HCEC 1CT (cell line): ENCODE results near the gene INTS11.

Experiments
- DNase-seq: peaks from one replicate; pipeline ENCODE4 v3.0.0-alpha.2; 2017

The INTS11 gene

DNA sequence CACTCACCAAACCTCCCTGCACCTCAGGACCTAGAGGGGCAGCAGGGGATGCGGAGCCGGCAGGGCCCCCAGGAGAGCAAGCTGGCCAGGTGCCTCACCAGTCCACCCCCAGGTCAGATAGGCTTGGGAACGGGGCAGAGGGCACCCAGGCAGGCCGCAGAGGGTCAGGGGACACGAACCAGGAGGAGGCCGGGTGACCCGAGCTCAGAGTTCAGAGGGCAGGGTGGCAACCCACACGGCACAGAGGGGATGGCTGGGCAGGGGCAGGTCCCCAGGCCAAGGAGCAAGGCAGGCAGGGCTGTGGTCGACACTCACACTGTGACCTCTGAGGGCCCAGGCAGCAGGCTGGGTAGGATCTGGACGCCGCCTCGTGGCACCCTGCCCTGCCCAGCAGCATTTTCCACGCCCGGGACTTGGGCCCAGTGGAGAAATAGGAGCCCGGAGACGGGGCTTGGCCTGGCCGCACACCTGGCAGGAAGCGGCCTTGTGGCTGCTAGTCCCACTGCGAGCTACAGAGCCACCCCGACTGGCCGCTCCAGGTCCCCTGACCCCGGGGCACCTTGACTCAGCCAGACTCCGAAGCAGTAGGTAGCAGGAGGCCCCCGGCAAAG, 19.5 kb upstream of the INTS11 start:
- DNase-seq: no peak

DNA sequence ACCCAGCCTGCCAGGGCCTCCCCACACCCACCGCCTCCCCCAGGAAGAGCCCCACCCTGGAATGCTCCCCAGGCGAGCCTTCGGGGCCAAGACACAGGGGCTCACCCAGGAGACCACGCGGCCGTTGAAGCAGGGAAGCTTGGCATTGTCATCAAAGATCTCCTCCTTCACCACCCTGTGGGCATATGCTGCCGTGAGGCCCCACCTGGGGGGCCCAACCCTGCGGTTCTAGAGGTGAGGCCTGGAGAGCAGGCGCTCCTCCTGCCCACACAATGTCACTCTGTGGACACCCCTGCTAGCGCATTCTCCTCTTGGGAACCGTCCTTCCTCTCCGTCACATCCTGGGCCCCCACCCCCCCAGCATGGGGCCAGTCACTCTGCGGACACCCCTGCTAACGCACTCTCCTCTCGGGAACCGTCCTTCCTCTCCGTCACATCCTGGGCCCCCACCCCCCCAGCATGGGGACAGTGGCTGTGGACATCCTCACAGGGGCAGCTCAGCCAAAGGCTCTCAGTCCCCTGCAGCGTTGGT, 18.2 kb upstream of the INTS11 start:
- DNase-seq: no peak

DNA sequence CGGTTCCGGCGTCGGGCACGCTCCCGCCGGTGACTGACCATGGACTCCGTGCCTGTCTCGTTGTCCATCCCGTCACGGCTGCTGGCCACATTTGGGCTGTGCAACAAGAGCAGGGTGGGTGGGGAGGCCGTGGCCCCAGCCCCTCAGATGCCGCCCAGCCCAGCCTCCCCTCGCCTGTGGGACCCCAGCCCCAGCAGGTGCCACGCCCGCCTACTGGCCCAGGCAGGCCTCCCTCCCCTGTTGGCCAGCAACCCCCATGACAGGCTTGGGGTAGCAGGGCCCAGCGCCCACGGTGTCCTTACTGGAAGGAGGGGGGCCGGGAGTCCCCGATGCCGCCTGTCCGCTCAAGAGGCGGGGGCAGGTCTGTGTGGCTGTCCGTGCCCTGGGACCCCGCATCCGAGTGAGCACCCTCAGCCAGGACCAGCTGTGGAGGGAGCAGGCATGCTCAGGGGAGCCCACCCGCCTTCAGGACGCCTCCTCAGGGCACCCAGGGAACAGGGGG, 17.7 kb upstream of the INTS11 start:
- no peak for DNase-seq

DNA sequence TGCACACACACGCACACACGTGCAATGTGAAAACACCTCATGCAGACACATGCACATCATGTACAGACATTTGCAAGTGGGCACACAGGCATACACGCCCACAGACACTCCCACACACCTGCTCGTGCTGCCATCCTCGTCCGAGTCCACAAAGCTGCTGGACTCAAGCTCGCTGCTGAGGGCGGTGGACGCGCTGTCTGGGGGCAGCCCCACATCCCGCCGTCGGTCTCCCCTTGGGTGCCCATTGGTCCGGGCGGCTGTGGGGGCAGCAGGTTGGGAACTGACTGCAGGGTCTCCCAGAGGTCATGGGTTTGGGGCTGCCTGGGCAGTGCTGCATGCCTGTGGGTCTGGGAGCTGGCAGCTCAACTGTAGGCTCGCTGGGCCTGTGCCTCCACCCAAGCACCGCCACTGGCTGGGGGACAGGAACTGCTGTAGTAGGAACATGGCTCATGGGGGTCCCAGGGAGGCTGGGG, 17.1 kb upstream of the INTS11 start:
- DNase-seq: no peak

DNA sequence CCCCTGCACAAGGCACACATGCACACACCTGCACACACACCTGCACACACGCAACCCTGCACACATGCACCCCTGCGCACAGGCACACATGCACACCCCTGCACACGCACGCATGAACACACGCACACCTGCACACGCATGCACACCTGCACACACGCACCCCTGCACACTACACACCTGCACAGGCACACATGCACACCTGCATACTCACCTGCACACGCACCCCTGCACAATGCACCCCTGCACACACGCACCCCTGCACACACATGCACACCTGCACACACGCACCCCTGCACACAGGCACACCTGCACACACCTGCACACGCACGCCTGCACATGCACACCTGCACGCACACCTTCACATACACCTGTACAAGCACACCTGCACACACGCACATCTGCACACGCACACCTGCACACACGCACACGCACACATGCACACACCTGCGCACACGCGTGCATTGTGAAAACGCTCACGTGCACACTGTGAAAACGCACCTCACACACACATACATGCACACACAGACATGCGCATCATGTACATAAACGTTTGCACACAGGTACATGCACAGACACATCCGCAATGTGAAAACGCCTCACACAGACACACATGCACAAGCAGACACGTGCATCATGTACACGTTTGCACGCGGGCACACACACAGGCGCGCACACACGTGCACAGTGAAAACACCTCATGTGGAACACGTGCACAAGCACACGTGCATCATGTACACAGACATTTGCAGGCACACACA, 16.5 kb upstream of the INTS11 start:
- no peak for DNase-seq

DNA sequence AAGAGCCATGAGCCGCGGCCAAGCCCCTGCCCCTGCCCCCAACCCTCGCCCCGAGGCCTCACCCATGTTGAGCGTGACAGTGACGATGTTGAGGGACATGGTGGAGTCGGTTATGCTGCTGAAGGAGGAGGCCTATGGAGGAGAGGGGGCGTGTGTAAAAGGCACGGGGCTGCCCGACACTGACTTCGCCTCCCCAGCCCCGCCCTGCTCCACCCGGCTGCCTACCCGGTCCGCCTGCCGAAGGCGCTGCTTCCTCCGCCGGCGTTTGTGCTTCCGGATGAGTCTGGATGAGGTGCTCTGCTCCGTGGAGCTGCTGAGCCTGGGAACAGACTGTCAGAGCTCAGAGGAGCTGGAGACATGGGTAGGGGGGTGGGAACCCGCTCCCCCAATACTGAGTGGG, 15.7 kb upstream of the INTS11 start:
- no peak for DNase-seq

DNA sequence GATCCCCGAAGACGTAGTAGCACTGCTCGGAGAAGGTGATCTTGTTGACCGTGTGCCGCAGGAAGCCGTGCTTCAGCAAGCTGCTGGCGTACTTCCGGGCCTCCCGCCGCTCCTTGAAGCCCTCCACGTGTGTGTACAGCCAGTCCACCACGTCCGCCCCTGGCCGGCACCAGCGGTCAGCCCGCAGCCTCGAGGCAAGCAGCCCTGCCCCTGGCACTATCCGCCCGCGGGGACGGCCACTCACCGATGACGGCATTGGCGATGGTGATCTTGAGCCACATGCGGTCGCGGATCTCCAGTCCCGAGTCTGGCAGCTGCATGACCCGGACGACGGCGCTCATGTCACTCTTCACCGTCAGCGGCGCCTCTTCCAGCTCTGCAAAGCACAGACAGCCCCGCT, 13.8 kb upstream of the INTS11 start:
- DNase-seq: no peak

DNA sequence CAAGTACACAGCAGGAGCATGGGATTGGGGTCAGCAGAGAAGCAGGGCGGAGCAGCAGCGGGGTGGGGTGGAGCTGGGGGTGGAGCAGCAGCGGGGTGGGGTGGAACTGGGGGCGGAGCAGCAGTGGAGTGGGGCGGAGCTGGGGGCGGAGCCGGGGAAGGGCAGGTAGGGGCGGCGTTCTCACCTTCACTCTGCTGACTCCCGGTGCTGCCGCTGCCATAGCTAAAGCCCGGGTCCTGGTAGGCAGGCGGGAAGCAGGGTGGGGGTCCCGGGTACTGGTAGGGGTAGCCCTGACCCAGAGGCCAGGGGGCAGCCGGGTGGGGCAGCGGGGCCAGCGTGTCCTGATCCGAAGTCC, 13.3 kb upstream of the INTS11 start:
- DNase-seq: no peak

DNA sequence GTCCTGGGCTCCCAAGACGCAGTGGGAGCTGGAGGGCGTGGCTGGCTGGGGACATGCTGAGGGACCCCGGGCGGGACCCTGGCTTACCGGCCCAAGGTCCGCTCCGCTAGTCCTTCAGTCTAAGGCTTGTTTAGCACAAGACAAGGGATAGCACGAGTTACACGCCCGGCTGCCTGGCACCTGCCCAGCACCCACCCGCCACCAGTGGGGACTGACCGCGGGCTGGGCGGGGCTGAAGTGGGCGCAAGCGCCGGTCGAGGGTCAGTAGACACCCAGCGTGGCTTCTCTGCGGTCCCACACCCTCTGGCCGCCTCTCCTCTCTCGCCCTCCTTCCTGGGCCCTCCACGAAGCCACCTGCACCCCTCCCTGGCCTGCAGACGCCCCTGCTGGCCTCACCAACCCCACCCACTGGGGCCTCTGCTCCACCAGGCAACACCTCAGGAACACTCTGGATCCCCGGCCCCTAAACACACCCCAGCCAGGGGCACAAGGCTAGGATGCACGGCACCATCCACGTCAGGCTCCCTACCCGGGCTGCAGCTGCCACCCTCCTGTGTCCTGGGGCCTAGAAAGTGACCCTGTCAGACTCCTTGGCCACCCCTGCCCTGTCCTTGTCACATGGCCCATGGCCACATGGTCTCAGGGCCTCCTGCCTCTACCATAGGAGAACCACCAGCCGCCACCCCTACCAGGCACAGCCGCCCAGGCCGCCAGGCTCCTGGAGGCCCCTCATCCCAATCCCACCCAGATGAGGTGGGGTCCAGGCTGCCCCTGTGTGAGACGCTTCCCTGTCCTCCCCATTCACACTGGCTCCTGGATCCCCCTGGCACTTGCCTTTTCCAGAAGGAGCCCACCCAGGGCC, 12.7 kb upstream of the INTS11 start:
- DNase-seq: no peak

DNA sequence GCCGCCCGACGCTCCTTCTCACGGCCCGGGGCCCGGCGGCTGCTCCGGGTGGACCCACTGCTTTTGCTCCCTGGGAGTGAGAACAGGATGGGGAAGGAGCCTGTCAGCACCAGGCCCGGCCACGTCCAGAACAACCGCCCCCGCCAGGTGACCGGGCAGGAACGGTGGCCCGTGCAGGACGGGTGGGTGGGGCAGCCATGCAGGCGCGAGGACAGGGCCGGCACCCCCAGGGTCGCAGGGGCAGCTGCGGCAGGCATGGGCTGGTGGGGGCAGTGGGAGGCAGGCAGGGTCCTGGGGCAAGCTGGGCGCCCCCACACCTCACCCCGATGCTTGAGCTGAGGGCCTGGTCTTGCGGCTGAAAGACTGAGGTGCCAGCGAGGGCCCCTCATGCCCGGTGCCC, 12.0 kb upstream of the INTS11 start:
- DNase-seq: no peak

DNA sequence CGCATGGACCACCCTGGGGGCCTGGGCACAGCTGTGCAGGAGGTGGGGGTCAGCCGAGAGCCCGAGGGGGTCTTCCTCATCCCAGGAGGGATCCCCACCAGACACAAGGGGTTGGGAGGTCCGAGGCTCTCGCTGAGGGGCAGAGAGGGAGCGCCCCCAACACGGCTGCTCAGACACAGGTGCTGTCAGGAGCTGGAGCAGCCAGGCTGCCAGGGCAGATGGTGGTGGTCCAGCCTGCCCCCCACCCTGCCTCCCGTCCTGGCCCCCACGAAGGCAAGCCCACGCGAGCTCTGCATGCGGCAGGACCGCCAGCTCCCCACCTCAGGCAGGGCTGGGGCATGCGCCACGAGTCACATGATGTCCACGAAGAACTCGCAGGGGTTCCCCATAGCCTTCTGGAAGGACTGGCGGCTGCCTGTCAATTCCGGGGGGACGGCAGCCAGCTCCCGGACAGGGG, 11.4 kb upstream of the INTS11 start:
- no peak for DNase-seq

DNA sequence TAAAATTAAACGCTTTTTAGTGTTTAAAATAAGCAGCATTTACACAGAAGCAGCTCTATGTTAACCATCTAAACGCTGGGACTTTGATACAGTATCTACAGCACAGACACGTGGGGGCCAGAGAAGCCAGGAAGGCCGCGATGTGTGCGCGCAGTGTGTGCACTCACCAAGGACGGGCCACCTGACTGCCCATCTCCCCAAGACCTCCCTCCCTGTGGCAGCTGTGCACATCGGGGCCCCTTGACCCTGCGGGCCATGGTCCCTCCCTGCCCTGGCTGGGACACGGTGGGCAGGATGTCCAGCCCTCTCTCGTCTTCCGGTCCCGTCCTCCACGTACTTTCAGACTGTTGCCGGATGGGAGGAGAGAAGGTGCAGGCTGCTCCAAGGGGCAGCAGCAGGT, 10.8 kb upstream of the INTS11 start:
- no peak for DNase-seq

DNA sequence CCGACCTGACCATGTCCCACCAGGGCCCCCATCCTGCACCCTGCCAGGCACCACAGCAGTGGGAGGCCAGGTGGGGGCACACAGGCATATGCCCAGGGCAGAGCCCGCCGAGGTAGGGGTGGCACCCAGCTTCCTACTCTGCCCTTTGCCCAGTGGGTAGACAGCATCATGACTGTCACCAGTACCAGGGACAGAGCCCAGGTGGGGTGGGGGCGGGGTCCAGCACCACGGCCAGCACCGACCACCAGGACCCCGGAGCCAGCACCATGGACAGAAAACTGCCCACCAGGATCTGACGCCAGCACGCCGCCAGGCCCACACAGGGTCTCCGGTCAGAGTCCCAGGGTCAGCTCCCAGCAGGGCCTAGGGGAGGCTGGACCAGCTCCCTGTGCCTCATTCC, 10.4 kb upstream of the INTS11 start:
- DNase-seq: no peak

DNA sequence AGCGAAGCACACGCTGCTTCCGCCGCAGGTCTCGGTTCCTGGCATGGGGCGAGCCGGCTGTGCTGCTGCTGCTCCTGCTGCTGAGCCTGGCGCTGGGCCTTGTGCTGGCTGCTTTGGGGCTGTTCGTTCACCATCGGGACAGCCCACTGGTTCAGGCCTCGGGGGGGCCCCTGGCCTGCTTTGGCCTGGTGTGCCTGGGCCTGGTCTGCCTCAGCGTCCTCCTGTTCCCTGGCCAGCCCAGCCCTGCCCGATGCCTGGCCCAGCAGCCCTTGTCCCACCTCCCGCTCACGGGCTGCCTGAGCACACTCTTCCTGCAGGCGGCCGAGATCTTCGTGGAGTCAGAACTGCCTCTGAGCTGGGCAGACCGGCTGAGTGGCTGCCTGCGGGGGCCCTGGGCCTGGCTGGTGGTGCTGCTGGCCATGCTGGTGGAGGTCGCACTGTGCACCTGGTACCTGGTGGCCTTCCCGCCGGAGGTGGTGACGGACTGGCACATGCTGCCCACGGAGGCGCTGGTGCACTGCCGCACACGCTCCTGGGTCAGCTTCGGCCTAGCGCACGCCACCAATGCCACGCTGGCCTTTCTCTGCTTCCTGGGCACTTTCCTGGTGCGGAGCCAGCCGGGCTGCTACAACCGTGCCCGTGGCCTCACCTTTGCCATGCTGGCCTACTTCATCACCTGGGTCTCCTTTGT, 9.2 kb upstream of the INTS11 start:
- DNase-seq: no peak

DNA sequence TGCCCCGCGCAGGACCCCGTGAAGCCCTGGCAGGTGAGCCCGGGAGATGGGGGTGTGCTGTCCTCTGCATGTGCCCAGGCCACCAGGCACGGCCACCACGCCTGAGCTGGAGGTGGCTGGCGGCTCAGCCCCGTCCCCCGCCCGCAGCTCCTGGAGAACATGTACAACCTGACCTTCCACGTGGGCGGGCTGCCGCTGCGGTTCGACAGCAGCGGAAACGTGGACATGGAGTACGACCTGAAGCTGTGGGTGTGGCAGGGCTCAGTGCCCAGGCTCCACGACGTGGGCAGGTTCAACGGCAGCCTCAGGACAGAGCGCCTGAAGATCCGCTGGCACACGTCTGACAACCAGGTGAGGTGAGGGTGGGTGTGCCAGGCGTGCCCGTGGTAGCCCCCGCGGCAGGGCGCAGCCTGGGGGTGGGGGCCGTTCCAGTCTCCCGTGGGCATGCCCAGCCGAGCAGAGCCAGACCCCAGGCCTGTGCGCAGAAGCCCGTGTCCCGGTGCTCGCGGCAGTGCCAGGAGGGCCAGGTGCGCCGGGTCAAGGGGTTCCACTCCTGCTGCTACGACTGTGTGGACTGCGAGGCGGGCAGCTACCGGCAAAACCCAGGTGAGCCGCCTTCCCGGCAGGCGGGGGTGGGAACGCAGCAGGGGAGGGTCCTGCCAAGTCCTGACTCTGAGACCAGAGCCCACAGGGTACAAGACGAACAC, 8.5 kb upstream of the INTS11 start:
- DNase-seq: no peak

DNA sequence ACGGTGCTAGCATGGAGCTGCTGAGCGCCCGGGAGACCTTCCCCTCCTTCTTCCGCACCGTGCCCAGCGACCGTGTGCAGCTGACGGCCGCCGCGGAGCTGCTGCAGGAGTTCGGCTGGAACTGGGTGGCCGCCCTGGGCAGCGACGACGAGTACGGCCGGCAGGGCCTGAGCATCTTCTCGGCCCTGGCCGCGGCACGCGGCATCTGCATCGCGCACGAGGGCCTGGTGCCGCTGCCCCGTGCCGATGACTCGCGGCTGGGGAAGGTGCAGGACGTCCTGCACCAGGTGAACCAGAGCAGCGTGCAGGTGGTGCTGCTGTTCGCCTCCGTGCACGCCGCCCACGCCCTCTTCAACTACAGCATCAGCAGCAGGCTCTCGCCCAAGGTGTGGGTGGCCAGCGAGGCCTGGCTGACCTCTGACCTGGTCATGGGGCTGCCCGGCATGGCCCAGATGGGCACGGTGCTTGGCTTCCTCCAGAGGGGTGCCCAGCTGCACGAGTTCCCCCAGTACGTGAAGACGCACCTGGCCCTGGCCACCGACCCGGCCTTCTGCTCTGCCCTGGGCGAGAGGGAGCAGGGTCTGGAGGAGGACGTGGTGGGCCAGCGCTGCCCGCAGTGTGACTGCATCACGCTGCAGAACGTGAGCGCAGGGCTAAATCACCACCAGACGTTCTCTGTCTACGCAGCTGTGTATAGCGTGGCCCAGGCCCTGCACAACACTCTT, 7.7 kb upstream of the INTS11 start:
- DNase-seq: no peak

DNA sequence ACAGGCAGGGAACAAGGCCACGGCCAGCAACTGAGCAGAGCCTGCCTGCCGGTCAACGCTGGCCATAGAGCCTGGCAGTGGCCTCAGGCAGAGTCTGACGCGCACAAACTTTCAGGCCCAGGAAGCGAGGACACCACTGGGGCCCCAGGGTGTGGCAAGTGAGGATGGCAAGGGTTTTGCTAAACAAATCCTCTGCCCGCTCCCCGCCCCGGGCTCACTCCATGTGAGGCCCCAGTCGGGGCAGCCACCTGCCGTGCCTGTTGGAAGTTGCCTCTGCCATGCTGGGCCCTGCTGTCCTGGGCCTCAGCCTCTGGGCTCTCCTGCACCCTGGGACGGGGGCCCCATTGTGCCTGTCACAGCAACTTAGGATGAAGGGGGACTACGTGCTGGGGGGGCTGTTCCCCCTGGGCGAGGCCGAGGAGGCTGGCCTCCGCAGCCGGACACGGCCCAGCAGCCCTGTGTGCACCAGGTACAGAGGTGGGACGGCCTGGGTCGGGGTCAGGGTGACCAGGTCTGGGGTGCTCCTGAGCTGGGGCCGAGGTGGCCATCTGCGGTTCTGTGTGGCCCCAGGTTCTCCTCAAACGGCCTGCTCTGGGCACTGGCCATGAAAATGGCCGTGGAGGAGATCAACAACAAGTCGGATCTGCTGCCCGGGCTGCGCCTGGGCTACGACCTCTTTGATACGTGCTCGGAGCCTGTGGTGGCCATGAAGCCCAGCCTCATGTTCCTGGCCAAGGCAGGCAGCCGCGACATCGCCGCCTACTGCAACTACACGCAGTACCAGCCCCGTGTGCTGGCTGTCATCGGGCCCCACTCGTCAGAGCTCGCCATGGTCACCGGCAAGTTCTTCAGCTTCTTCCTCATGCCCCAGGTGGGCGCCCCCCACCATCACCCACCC, 6.9 kb upstream of the INTS11 start, which contains the start of gene TAS1R3:
TSS of gene TAS1R3 (plus strand) at position 213 of the 898 bp plus-strand sequence. CDS start at position 279, 66 bp downstream.
- DNase-seq: no peak

DNA sequence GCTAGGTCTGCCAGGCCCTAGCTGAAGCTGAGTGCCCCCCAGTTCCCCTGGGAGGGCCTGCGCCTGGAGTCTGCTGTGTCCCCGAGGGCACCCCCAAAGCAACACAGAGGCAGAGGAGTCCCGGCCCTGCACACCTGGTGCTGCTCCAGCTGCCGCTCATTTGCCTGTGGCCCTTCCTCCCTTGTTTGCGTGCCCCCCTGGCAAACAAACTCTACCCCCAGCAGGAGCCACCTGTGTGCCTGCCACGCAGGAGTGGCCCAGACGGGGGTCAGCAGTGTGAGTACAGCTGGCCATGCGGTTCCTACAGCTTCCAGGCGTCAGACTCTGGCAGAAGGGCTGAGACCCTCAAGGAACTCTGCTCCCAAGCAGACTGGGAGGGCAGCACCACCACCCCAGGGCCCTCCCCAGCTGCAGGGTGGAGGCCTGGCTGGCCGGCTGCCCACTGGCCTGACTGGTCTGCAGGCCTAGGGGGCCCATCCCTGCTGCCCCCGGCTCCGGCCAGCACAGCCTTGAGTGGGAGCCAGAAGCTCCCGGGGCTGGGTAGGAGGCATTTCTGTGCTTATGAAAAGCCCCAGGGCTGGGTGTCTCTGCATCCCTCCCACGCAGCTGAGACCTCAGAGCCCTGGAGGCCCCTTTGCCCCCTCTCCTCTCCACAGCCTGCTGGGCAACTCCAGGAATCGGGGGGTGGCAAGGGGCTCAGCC, 6.1 kb upstream of the INTS11 start:
- DNase-seq: no peak
